H1 (cell line): ENCODE results near the gene CDK13. TPM values are rescaled to one million over a fixed set of nuclear protein-coding genes. Genes with fewer than 3 reads are reported as not detected.
A peak's percentile ranks its signal among the peaks of the same experiment; 100 is the strongest.

Source experiments
- CTCF ChIA-PET: fragments of 300-600 bp; sonication (Branson Sonifier 250); formaldehyde crosslinking; loops from one replicate; lab custom pipeline; 2021; ENCODE audit not compliant: partially characterized antibody; lab: Charles Lee
- POLR2A ChIA-PET: fragments of 300-600 bp; sonication (Branson Sonifier 250); formaldehyde crosslinking; loops from one replicate; lab custom pipeline; 2021; ENCODE audit warnings: inconsistent platforms; ENCODE audit not compliant: partially characterized antibody; lab: Charles Lee
- DNase-seq, 2 experiments: peaks; one replicate each; pipeline versions ENCODE4 v3.0.0 to v3.0.0-alpha.2; 2010 to 2022; ENCODE audit warnings: low spot score in 2 of 2, low read depth in 1 of 2, mixed read lengths in 1 of 2
- FAIRE-seq: peaks from 2 replicates; lab custom pipeline; 2011; peaks lifted over from hg19 to GRCh38; lab: Jason Lieb, UNC
- H2AFZ ChIP-seq: 2 replicates; pipeline ENCODE4 v1.8.1; 2012; ENCODE audit warnings: low read length, inconsistent platforms
- H2AK5ac ChIP-seq: 2 replicates; pipeline ENCODE4 v1.6.1; 2013; ENCODE audit warnings: low read depth, low read length
- H2BK120ac ChIP-seq: replicated peaks from 2 replicates; pipeline ENCODE3; 2013; ENCODE audit warnings: low read depth, low read length, inconsistent platforms
- H2BK12ac ChIP-seq: 2 replicates; pipeline ENCODE4 v1.6.1; 2013; ENCODE audit warnings: low read depth, low read length
- H2BK15ac ChIP-seq: 2 replicates; pipeline ENCODE4 v1.6.1; 2013; ENCODE audit warnings: low read length
- H2BK20ac ChIP-seq: 2 replicates; pipeline ENCODE4 v1.6.1; 2013; ENCODE audit warnings: low read length
- H2BK5ac ChIP-seq: 2 replicates; pipeline ENCODE4 v1.6.1; 2013; ENCODE audit warnings: low read depth, low read length
- H3K14ac ChIP-seq: 2 replicates; pipeline ENCODE4 v1.6.1; 2013; ENCODE audit warnings: inconsistent platforms; ENCODE audit not compliant: insufficient read length
- H3K18ac ChIP-seq: 2 replicates; pipeline ENCODE4 v1.6.1; 2013; ENCODE audit warnings: low read length; ENCODE audit errors: extremely low read depth
- H3K23ac ChIP-seq: 2 replicates; pipeline ENCODE4 v1.6.1; 2013; ENCODE audit warnings: inconsistent platforms; ENCODE audit not compliant: insufficient read length
- H3K23me2 ChIP-seq: 2 replicates; pipeline ENCODE4 v1.6.1; 2013; ENCODE audit warnings: low read depth, low read length
- H3K27ac ChIP-seq: 2 replicates; pipeline ENCODE4 v1.6.1; 2011; ENCODE audit warnings: low read depth, low read length, inconsistent platforms
- H3K27me3 ChIP-seq, 4 experiments: replicated peaks in 1 of 4; 1 replicate in 1 of 4; 2 replicates in 3 of 4; pipeline versions ENCODE4 v1.6.1 to v1.8.1; 2011 to 2013; ENCODE audit warnings: low read length in 3 of 4, mild to moderate bottlenecking in 3 of 4, inconsistent platforms in 2 of 4, mixed read lengths in 2 of 4, moderate library complexity in 1 of 4; ENCODE audit not compliant: control insufficient read depth in 3 of 4, insufficient read depth in 3 of 4; ENCODE audit errors: extremely low read depth in 1 of 4
- H3K36me3 ChIP-seq, 4 experiments: 2 replicates each; pipeline versions ENCODE4 v1.6.1 to v1.8.1; 2011 to 2013; ENCODE audit warnings: mild to moderate bottlenecking in 4 of 4, low read length in 3 of 4, moderate library complexity in 2 of 4, control low read depth in 1 of 4, inconsistent platforms in 1 of 4; ENCODE audit not compliant: insufficient read depth in 4 of 4, control insufficient read depth in 2 of 4
- H3K4ac ChIP-seq: replicated peaks from 2 replicates; pipeline ENCODE3; 2013; ENCODE audit warnings: low read length, low read depth, mixed read lengths, inconsistent platforms; ENCODE audit not compliant: insufficient read length
- H3K4me1 ChIP-seq, 4 experiments: replicated peaks in 1 of 4; 1 replicate in 1 of 4; 2 replicates in 3 of 4; pipeline versions ENCODE4 v1.6.1 to v1.8.1; 2011 to 2013; ENCODE audit warnings: low read length in 3 of 4, inconsistent platforms in 2 of 4, mixed read lengths in 1 of 4; ENCODE audit not compliant: insufficient read depth in 4 of 4, control insufficient read depth in 3 of 4
- H3K4me2 ChIP-seq, 2 experiments: 2 replicates each; pipeline versions ENCODE4 v1.6.1 to v1.8.1; 2011 to 2013; ENCODE audit warnings: low read depth in 2 of 2, low read length in 2 of 2, control low read depth in 1 of 2, inconsistent platforms in 1 of 2, mild to moderate bottlenecking in 1 of 2; ENCODE audit not compliant: insufficient read depth in 1 of 2
- H3K4me3 ChIP-seq, 4 experiments: fragments of 200-600, 300-600 bp in 1 of 4; sonication (generic), shearing (Covaris generic), sonication (Bioruptor Twin) in 1 of 4; 2 replicates each; pipeline versions ENCODE4 v1.5.1 to v1.8.1; 2011 to 2016; ENCODE audit warnings: low read length in 4 of 4, low read depth in 3 of 4, control low read depth in 2 of 4, inconsistent platforms in 2 of 4, mild to moderate bottlenecking in 2 of 4, mixed read lengths in 1 of 4, moderate library complexity in 1 of 4; ENCODE audit not compliant: insufficient read depth in 2 of 4; ENCODE audit errors: extremely low read depth in 1 of 4
- H3K56ac ChIP-seq: replicated peaks from 2 replicates; pipeline ENCODE3; 2013; ENCODE audit warnings: low read depth, mild to moderate bottlenecking, mixed read lengths, low read length, inconsistent platforms; ENCODE audit not compliant: insufficient read length
- H3K79me1 ChIP-seq: 2 replicates; pipeline ENCODE4 v1.6.1; 2013; ENCODE audit warnings: low read depth, low read length, control low read depth
- H3K79me2 ChIP-seq, 2 experiments: 2 replicates each; pipeline versions ENCODE4 v1.6.1 to v1.8.1; 2012 to 2013; ENCODE audit warnings: low read length in 2 of 2, mild to moderate bottlenecking in 2 of 2, inconsistent platforms in 1 of 2; ENCODE audit not compliant: insufficient read depth in 2 of 2, control insufficient read depth in 1 of 2
- H3K9ac ChIP-seq, 4 experiments: replicated peaks in 1 of 4; 1 replicate in 1 of 4; 2 replicates in 3 of 4; pipeline versions ENCODE4 v1.6.1 to v1.8.1; 2011 to 2013; ENCODE audit warnings: low read depth in 3 of 4, low read length in 3 of 4, control low read depth in 2 of 4, mild to moderate bottlenecking in 2 of 4, moderate library complexity in 2 of 4, inconsistent platforms in 1 of 4; ENCODE audit errors: extremely low read depth in 1 of 4
- H3K9me3 ChIP-seq, 2 experiments: 2 replicates each; pipeline versions ENCODE4 v1.6.1 to v1.8.1; 2012 to 2013; ENCODE audit warnings: mild to moderate bottlenecking in 2 of 2, moderate library complexity in 2 of 2, control low read depth in 1 of 2, inconsistent platforms in 1 of 2, low read depth in 1 of 2, low read length in 1 of 2, mixed read lengths in 1 of 2; ENCODE audit not compliant: insufficient read depth in 2 of 2
- H4K20me1 ChIP-seq, 2 experiments: replicated peaks in 1 of 2; 2 replicates each; pipeline versions ENCODE3 to v1.8.1; 2011 to 2013; ENCODE audit warnings: inconsistent platforms in 2 of 2, low read length in 2 of 2, mild to moderate bottlenecking in 1 of 2; ENCODE audit not compliant: insufficient read depth in 2 of 2, control insufficient read depth in 1 of 2
- H4K5ac ChIP-seq: 2 replicates; pipeline ENCODE4 v1.6.1; 2013; ENCODE audit warnings: low read length, low read depth, mixed read lengths, inconsistent platforms; ENCODE audit not compliant: insufficient read length
- H4K8ac ChIP-seq: 2 replicates; pipeline ENCODE4 v1.8.0; 2013; ENCODE audit warnings: mild to moderate bottlenecking, moderate library complexity, low read length, inconsistent platforms; ENCODE audit not compliant: insufficient read depth; ENCODE audit errors: extremely low read depth
- H4K91ac ChIP-seq: replicated peaks from 2 replicates; pipeline ENCODE3; 2013; ENCODE audit warnings: low read length, mixed read lengths, inconsistent platforms; ENCODE audit not compliant: insufficient read length
- CREB1 ChIP-seq: IDR thresholded peaks from 2 replicates; pipeline ENCODE4 v1.6.1; 2012; ENCODE audit warnings: inconsistent platforms
- POLR2A ChIP-seq, 2 experiments: IDR thresholded peaks; 1 replicate in 1 of 2; 2 replicates in 1 of 2; pipeline ENCODE4 v1.6.1; 2011; ENCODE audit warnings: low read depth in 2 of 2, low read length in 2 of 2, mild to moderate bottlenecking in 2 of 2; ENCODE audit errors: control extremely low read depth in 1 of 2
- WGBS, 2 experiments: shearing (Covaris generic) in 1 of 2; methylation state at CpG; one replicate each; pipeline versions ENCODE4 v1.1.6 to v1.1.7; 2013 to 2015; ENCODE audit warnings: low lambda C conversion rate in 2 of 2, mixed read lengths in 2 of 2, inconsistent platforms in 1 of 2, low coverage in 1 of 2, missing lambda C conversion rate in 1 of 2; ENCODE audit not compliant: insufficient replicate concordance in 2 of 2, insufficient coverage in 1 of 2, insufficient read length in 1 of 2; ENCODE audit errors: extremely low coverage in 1 of 2, missing lambda C conversion rate in 1 of 2; 5-methylcytosine and 5-hydroxymethylcytosine counted together
- polyA plus RNA-seq, 7 experiments: library from polyadenylated mRNA; depleted of rRNA in 3 of 7; stranded (reverse) in 5 of 7; unstranded in 2 of 7; fragments of >200 nt in 5 of 7; fragments of 200-250 nt in 2 of 7; gene quantifications; 1 replicate in 5 of 7; 2 replicates in 1 of 7; 4 replicates in 1 of 7; pipeline versions ENCODE4 v1.2.1 to v1.2.3, GENCODE V29; 2011 to 2013; ENCODE audit warnings: missing spikeins in 2 of 7, mixed read lengths in 2 of 7
- total RNA-seq: library from RNA; stranded (reverse); fragmentation: NEBNext Ultra II Directional; extraction: Animal tissue kit (Norgen Biotek cat#: 25700); gene quantifications from 2 replicates; pipeline ENCODE4 v1.2.1, GENCODE V29; 2021

Gene CDK13
- total and polyA plus RNA-seq, 2 of the 8 experiments (the other 6 are each of a cell fraction or from before 2014, with no cell fraction given) = 22.6 to 49.5 TPM

- H2BK5ac ChIP-seq = no peak overlapping the region
- FAIRE-seq = no peak
- H3K9me3 ChIP-seq = no peaks in the 10 kb centered on the region
- H3K4me1 ChIP-seq = peaks cover 0 to 10% (median 0%) of the 10 kb centered on the region in 4 experiments; a peak in 1 of 7 replicates
- no peak overlapping the region for H3K27ac ChIP-seq
- no peak overlapping the region for H3K18ac ChIP-seq
- H2BK15ac ChIP-seq = no peak overlapping the region
- H4K20me1 ChIP-seq = no peaks in the 10 kb centered on the region
- H4K91ac ChIP-seq = no peak overlapping the region
- H3K27me3 ChIP-seq = no peaks in the 10 kb centered on the region
- H2AFZ ChIP-seq = no peak overlapping the region
- H3K4me2 ChIP-seq = no peak overlapping the region
- no peak overlapping the region for H3K23ac ChIP-seq
- no peak overlapping the region for H2AK5ac ChIP-seq
- H4K8ac ChIP-seq = no peak overlapping the region
- H3K9ac ChIP-seq = no peak overlapping the region
- no peak overlapping the region for H4K5ac ChIP-seq
- H3K4ac ChIP-seq = no peak overlapping the region
- H3K4me3 ChIP-seq = no peak overlapping the region
- H2BK12ac ChIP-seq = no peak overlapping the region
- peak in 1 of 2 experiments; percentile 33 for DNase-seq
- no peaks in the 10 kb centered on the region for H3K36me3 ChIP-seq
- CTCF ChIA-PET = interaction anchor here (1.0 to 3.0 kb wide), 4 partner anchors 10 to 130 kb away, joined by 3 to 11 read pairs (median 4); no protein-coding TSS in a partner anchor
- H2BK120ac ChIP-seq = no peak overlapping the region
- no peaks in the 10 kb centered on the region for H3K23me2 ChIP-seq
- H3K56ac ChIP-seq = no peak overlapping the region
- no peak overlapping the region for H3K14ac ChIP-seq
- POLR2A ChIA-PET = no interaction called here
- H3K79me1 ChIP-seq = no peaks in the 10 kb centered on the region
- H3K79me2 ChIP-seq = no peaks in the 10 kb centered on the region
- no peak overlapping the region for H2BK20ac ChIP-seq
- 89% methylated on average over 3 of the region's 3 CpGs; no CpG with 5 or more reads in 1 of the 2 experiments for WGBS, 2 experiments
- no peak for TF ChIP-seq CREB1
- TF ChIP-seq POLR2A (IDR thresholded peaks at IDR 0.05; ENCODE audit: control extremely low read depth in 1 of 2, low read depth in 2 of 2, low read length in 2 of 2) = no peak
Measured at GRCh38 chr7:39922580-39922979, 27.5 kb upstream of the CDK13 start.
